Measurements from ENCODE around the gene B4GALT2. TPM values are rescaled to one million over a fixed set of nuclear protein-coding genes. Genes with fewer than 3 reads are reported as not detected.

The B4GALT2 gene
- total and polyA plus RNA-seq, 2 of the 8 experiments (the other 6 are each of a cell fraction or from before 2014, with no cell fraction given) = 56.5 to 121 TPM

GRCh38 chr1:43934101-43934985 lies 44.7 kb upstream of the B4GALT2 start (continued):
- TF ChIP-seq EP300 (IDR thresholded peaks at IDR 0.05; ENCODE audit: borderline replicate concordance in 1 of 2, low read depth in 2 of 2, low read length in 2 of 2) (0 out of 3 replicates have a peak, but pooled peaks of 1 of the 2 experiments have one; percentile 36), CTBP2 (IDR thresholded peaks at IDR 0.05; ENCODE audit: borderline replicate concordance, insufficient read depth, insufficient read length, low read length) (peak; percentile 46), SUZ12 (IDR thresholded peaks at IDR 0.05; ENCODE audit: low read length) (no peak), ZNF274 (IDR thresholded peaks at IDR 0.05; ENCODE audit: borderline replicate concordance, extremely low read depth, low read length) (no peak), SRF (IDR thresholded peaks at IDR 0.05; ENCODE audit: low read depth, low read length) (no peak), NRF1 (IDR thresholded peaks at IDR 0.05; ENCODE audit: low read depth, low read length) (no peak), JUND (IDR thresholded peaks at IDR 0.05; ENCODE audit: low read length) (peak; percentile 55), RAD21 (IDR thresholded peaks at IDR 0.05 in 1 of 2, conservative IDR thresholded peaks at IDR 0.05 in 1 of 2; ENCODE audit: low read depth in 2 of 2, low read length in 2 of 2) (peak; percentile 92 to 97), CREB1 (IDR thresholded peaks at IDR 0.05) (0 out of 2 replicates have a peak, but pooled peaks have one; percentile 16), RNF2 (IDR thresholded peaks at IDR 0.05; ENCODE audit: borderline replicate concordance, low read depth, low read length, missing control alignments, poor library complexity, severe bottlenecking) (no peak), TEAD4 (IDR thresholded peaks at IDR 0.05; ENCODE audit: low read depth, low read length) (peak; percentile 75), TAF1 (IDR thresholded peaks at IDR 0.05; ENCODE audit: low read depth, low read length) (peak; percentile 36; the same call in 1 of the 2 replicates), BCL11A (IDR thresholded peaks at IDR 0.05; ENCODE audit: low read depth in 2 of 2, low read length in 2 of 2) (no peak), POLR2A (IDR thresholded peaks at IDR 0.05; ENCODE audit: control extremely low read depth in 1 of 2, low read depth in 2 of 2, low read length in 2 of 2) (no peak), SAP30 (IDR thresholded peaks at IDR 0.05; ENCODE audit: insufficient read depth, insufficient replicate concordance, low read length) (no peak), SP2 (IDR thresholded peaks at IDR 0.05; ENCODE audit: low read length) (no peak), RBBP5 (IDR thresholded peaks at IDR 0.05; ENCODE audit: borderline replicate concordance, low read depth, low read length) (no peak)
- TF ChIP-seq, protein P1, sequence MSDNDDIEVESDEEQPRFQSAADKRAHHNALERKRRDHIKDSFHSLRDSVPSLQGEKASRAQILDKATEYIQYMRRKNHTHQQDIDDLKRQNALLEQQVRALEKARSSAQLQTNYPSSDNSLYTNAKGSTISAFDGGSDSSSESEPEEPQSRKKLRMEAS (IDR thresholded peaks at IDR 0.05) = peak; percentile 39; the same call in 1 of the 2 replicates
- TF ChIP-seq, protein P2, sequence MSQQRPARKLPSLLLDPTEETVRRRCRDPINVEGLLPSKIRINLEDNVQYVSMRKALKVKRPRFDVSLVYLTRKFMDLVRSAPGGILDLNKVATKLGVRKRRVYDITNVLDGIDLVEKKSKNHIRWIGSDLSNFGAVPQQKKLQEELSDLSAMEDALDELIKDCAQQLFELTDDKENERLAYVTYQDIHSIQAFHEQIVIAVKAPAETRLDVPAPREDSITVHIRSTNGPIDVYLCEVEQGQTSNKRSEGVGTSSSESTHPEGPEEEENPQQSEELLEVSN (IDR thresholded peaks at IDR 0.05) = 0 out of 2 replicates have a peak, but pooled peaks have one; percentile 17
- TF ChIP-seq, protein P3, sequence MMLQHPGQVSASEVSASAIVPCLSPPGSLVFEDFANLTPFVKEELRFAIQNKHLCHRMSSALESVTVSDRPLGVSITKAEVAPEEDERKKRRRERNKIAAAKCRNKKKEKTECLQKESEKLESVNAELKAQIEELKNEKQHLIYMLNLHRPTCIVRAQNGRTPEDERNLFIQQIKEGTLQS (IDR thresholded peaks at IDR 0.05; ENCODE audit: insufficient read depth, low read depth, low read length) = 0 out of 2 replicates have a peak, but pooled peaks have one; percentile 3

Measured in H1 (cell line).